SH-SY5Y (cell line): Measurements from ENCODE around the gene DCDC2B.

Experiments used
- GATA2 ChIP-seq: IDR thresholded peaks from 2 replicates; pipeline ENCODE4 v1.6.1; 2011; ENCODE audit warnings: mild to moderate bottlenecking, low read depth, low read length
- GATA3 ChIP-seq: IDR thresholded peaks from 2 replicates; pipeline ENCODE4 v1.6.1; 2011; ENCODE audit warnings: low read depth, mild to moderate bottlenecking, low read length, moderate library complexity

DNA sequence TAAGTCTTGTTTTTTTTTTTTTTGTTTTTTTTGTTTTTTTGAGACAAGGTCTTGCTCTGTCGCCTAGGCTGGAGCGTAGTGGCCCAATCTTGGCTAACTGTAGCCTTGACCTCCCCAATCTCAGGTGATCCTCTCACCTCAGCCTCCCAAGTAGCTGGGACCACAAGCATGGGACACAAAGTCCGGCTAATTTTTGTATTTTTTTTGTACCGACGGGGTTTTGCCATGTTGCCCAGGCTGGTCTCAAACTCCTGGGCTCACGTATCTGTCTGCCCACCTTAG, 48.3 kb downstream of the DCDC2B start:
- no peak for TF ChIP-seq GATA2
- no peak for TF ChIP-seq GATA3
